Measurements from ENCODE around the gene UBASH3A.

- TF ChIP-seq CTCF (IDR thresholded peaks at IDR 0.05) (no peak), POLR2A (IDR thresholded peaks at IDR 0.05) (no peak), POLR2AphosphoS5 (IDR thresholded peaks at IDR 0.05) (no peak)
These were observed 87.6 kb downstream of the UBASH3A start for GRCh38 chr21:42491328-42491727.
